Panc1 (cell line): Measurements from ENCODE around the gene CILP2. TPM values are rescaled to one million over a fixed set of nuclear protein-coding genes. Genes with fewer than 3 reads are reported as not detected.

ENCODE experiments used
- ATAC-seq: fragments of 200-7000 bp; cut with Tn5 transposase; 2 replicates; pipeline ENCODE4 v1.9.1; 2020; ENCODE audit warnings: mild to moderate bottlenecking, moderate library complexity
- BruUV-seq: library from RNA; stranded (reverse); fragments of 400-500 nt; replicated peaks from 2 replicates; lab custom pipeline; 2021; lab: Mats Ljungman, UMichigan
- CTCF ChIA-PET: fragments of 300-600 bp; sonication (Branson Sonifier 250); formaldehyde crosslinking; loops from one replicate; lab custom pipeline; 2022; ENCODE audit warnings: antibody characterized with exemption; lab: Charles Lee
- POLR2A ChIA-PET: fragments of 300-600 bp; sonication (Branson Sonifier 250); formaldehyde crosslinking; loops from one replicate; lab custom pipeline; 2022; ENCODE audit warnings: antibody characterized with exemption; lab: Charles Lee
- DNase-seq: peaks from one replicate; pipeline ENCODE4 v3.0.0-alpha.2; 2010; ENCODE audit warnings: low read depth, low spot score
- H3K27ac ChIP-seq: 2 replicates; pipeline ENCODE4 v1.5.1; 2011; ENCODE audit warnings: mild to moderate bottlenecking, low read length, inconsistent platforms
- H3K27me3 ChIP-seq: fragments of 200-500 bp; sonication (Bioruptor generic); 2 replicates; pipeline ENCODE4 v1.6.0; 2014; ENCODE audit warnings: low read length, inconsistent platforms; ENCODE audit not compliant: control insufficient read depth, insufficient read depth
- H3K36me3 ChIP-seq: fragments of 200-500 bp; sonication (Bioruptor generic); 2 replicates; pipeline ENCODE4 v1.5.1; 2014; ENCODE audit warnings: inconsistent platforms, mild to moderate bottlenecking, low read length, moderate library complexity; ENCODE audit not compliant: control insufficient read depth, insufficient read depth
- H3K4me1 ChIP-seq: 2 replicates; pipeline ENCODE4 v1.5.1; 2011; ENCODE audit warnings: inconsistent platforms, mild to moderate bottlenecking, low read length, moderate library complexity; ENCODE audit not compliant: control insufficient read depth, insufficient read depth
- H3K4me3 ChIP-seq, 2 experiments: 2 replicates each; pipeline ENCODE4 v1.5.1; 2011 to 2012; ENCODE audit warnings: low read depth in 2 of 2, low read length in 2 of 2, mild to moderate bottlenecking in 2 of 2, inconsistent platforms in 1 of 2, moderate library complexity in 1 of 2
- H3K9me3 ChIP-seq: fragments of 200-500 bp; sonication (Bioruptor generic); 2 replicates; pipeline ENCODE4 v1.5.1; 2014; ENCODE audit warnings: low read depth, mild to moderate bottlenecking, inconsistent platforms, low read length, moderate library complexity; ENCODE audit not compliant: control insufficient read depth, insufficient read depth
- POLR2AphosphoS5 ChIP-seq: IDR thresholded peaks from 2 replicates; pipeline ENCODE4 v1.6.1; 2012; ENCODE audit warnings: mild to moderate bottlenecking, low read depth, low read length, moderate library complexity
- REST ChIP-seq, 2 experiments: IDR thresholded peaks; 2 replicates each; pipeline ENCODE4 v1.6.1; 2011 to 2012; ENCODE audit warnings: low read depth in 2 of 2, control low read depth in 1 of 2, low read length in 1 of 2, mild to moderate bottlenecking in 1 of 2, moderate library complexity in 1 of 2; ENCODE audit not compliant: insufficient read depth in 1 of 2
- SIN3A ChIP-seq: IDR thresholded peaks from 2 replicates; pipeline ENCODE4 v1.6.1; 2012; ENCODE audit warnings: low read depth, mild to moderate bottlenecking, low read length, moderate library complexity, borderline replicate concordance; ENCODE audit not compliant: insufficient read depth
- TCF7L2 ChIP-seq: IDR thresholded peaks from 2 replicates; pipeline ENCODE4 v1.6.1; 2011; ENCODE audit warnings: mild to moderate bottlenecking, low read depth, low read length, inconsistent platforms
- in situ Hi-C: cut with HindIII; loops from 2 replicates; pipeline ENCODE4 v1.10.0; 2016; ENCODE audit warnings: low sequenced_read_pairs, low pct_unique_long_range_greater_than_20kb
- intact Hi-C: fragments of 100-400 bp; cut with micrococcal nuclease; formaldehyde crosslinking; loops from one replicate; pipeline ENCODE4 v1.10.0; 2022; ENCODE audit not compliant: unreplicated experiment
- total RNA-seq: library from RNA; stranded (reverse); gene quantifications from one replicate; pipeline ENCODE4 v1.2.1, GENCODE V29; 2021; ENCODE audit not compliant: unreplicated experiment
- TF ChIP-seq, protein P1 (sequence below): fragments of 450-650 bp; IDR thresholded peaks from 2 replicates; pipeline ENCODE4 v1.5.1; 2017; ENCODE audit warnings: mild to moderate bottlenecking

CILP2 gene
- total RNA-seq, 1 experiment from 2014 or later, result 0.46 TPM

DNA sequence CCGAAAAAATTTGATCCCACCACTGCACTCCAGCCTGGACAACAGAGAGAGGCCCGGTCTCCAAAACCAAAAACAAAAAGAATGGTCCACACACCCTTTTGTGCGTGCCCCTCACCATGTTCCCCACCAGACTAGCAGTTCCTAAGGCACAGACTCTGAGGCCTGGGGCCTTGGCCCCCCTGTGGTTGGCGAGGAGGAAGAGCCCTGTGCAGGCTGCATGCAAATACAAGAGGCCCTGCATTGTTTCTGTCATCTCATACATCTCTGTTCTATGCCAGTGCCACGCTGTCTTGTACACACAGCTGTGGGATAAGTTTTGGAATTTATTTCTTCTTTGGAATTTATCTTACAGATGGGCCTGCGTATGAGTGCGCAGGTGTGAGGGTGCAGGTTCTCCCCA lies 14.0 kb upstream of the CILP2 start:
- Histone ChIP-seq H3K4me3 (no peak overlapping the region), H3K4me1 (no peaks in the 10 kb centered on the region; the same call in 1 of the 2 replicates), H3K27ac (no peak overlapping the region), H3K27me3 (no peaks in the 10 kb centered on the region), H3K9me3 (no peaks in the 10 kb centered on the region), H3K36me3 (0 out of 2 replicates have a peak, but pooled peaks cover 2% of the 10 kb centered on the region)
- DNase-seq, result no peak
- POLR2A ChIA-PET, result no interaction called here
- intact Hi-C loops, result no loop called here
- TF ChIP-seq POLR2AphosphoS5 (no peak), TCF7L2 (no peak), SIN3A (no peak), REST (IDR thresholded peaks at IDR 0.05; ENCODE audit: insufficient read depth in 1 of 2, low read depth in 2 of 2, low read length in 1 of 2) (no peak)
- TF ChIP-seq, protein P1, sequence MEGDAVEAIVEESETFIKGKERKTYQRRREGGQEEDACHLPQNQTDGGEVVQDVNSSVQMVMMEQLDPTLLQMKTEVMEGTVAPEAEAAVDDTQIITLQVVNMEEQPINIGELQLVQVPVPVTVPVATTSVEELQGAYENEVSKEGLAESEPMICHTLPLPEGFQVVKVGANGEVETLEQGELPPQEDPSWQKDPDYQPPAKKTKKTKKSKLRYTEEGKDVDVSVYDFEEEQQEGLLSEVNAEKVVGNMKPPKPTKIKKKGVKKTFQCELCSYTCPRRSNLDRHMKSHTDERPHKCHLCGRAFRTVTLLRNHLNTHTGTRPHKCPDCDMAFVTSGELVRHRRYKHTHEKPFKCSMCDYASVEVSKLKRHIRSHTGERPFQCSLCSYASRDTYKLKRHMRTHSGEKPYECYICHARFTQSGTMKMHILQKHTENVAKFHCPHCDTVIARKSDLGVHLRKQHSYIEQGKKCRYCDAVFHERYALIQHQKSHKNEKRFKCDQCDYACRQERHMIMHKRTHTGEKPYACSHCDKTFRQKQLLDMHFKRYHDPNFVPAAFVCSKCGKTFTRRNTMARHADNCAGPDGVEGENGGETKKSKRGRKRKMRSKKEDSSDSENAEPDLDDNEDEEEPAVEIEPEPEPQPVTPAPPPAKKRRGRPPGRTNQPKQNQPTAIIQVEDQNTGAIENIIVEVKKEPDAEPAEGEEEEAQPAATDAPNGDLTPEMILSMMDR, result no peak
- BruUV-seq, result no TSS peak
- in situ Hi-C loops, result no loop called here
- ATAC-seq, result no peak
- CTCF ChIA-PET, result no interaction called here

DNA sequence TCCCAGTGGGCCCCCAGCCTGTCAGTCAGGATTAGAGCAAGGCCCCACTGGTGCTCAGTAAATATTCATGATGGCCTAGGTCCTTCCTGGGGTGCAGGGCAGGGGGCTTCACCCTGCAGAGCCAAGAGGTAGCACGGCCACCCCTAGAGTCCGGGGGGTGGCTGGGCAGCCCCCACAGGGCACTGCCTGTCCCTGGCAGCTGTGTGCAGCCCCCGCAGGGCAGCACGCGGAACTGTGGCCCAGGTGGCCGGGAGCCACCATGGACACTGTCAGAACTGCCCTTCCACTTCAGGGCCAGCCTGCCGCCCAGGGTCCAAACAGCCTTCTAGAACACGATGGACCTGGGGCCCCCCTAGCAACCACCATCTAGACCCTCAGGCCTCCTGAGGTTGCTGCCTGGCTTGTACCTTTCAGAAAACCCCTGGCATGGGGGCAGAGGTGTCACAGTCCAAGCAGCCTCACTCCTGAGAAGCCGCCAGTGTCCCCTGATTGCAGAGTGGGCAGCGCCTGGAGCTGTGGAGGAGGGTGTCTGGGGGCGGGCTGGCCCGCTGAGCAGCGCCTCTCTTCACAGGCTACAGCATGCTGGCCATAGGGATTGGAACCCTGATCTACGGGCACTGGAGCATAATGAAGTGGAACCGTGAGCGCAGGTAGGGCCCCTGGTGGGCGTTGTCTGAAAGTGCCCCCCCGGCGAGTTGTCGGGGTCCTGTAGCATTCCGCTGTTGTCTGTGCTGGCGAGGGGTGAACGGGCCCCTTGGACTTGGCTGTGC lies 12.3 kb upstream of the CILP2 start:
- intact Hi-C loops, result no loop called here
- no peak overlapping the region for H3K27ac ChIP-seq
- ATAC-seq, result no peak
- ChIA-PET POLR2A (no interaction called here), CTCF (no interaction called here)
- no peaks in the 10 kb centered on the region; the same call in 1 of the 2 replicates for H3K4me1 ChIP-seq
- H3K9me3 ChIP-seq, result no peaks in the 10 kb centered on the region
- H3K4me3 ChIP-seq, result no peak overlapping the region
- in situ Hi-C loops, result no loop called here
- TF ChIP-seq REST (IDR thresholded peaks at IDR 0.05; ENCODE audit: insufficient read depth in 1 of 2, low read depth in 2 of 2, low read length in 1 of 2) (no peak), TCF7L2 (no peak), POLR2AphosphoS5 (no peak), SIN3A (no peak)
- TF ChIP-seq, protein P1, result no peak
- no peaks in the 10 kb centered on the region for H3K36me3 ChIP-seq
- BruUV-seq, result no TSS peak
- no peak for DNase-seq
- no peaks in the 10 kb centered on the region for H3K27me3 ChIP-seq
